Lower leg skin (tissue), 3 donors: ENCODE measurements around the gene CHTF18.

Source experiments
- CTCF ChIP-seq, 3 donors: fragments of 450-650 bp; IDR thresholded peaks; one replicate each; pipeline ENCODE4 v1.5.1; 2016; ENCODE audit warnings: antibody characterized with exemption in 3 of 3, mild to moderate bottlenecking in 3 of 3, moderate library complexity in 2 of 3
- POLR2A ChIP-seq, 2 donors: fragments of 450-650 bp; IDR thresholded peaks; one replicate each; pipeline ENCODE4 v1.6.1; 2016 to 2017; ENCODE audit warnings: antibody characterized with exemption in 2 of 2, mild to moderate bottlenecking in 1 of 2, moderate library complexity in 1 of 2

- no peak for TF ChIP-seq CTCF (IDR thresholded peaks at IDR 0.05)
- no peak for TF ChIP-seq POLR2A (IDR thresholded peaks at IDR 0.05)
Measured at GRCh38 chr16:769184-769784, 19.1 kb upstream of the CHTF18 start.
